HG02763 (cell line): ENCODE data around the gene ZNF575.
A peak's percentile ranks its signal among the peaks of the same experiment; 100 is the strongest.
"Not testable (repeated sequence)": the region's sequence is repeated elsewhere in the genome, so short reads cannot be mapped to it uniquely, and the experiment has no call there.

Experiments used
- ATAC-seq: cut with Tn5 transposase; IDR thresholded peaks from one replicate; pipeline ENCODE4 v1.9.1; 2021; ENCODE audit warnings: mild to moderate bottlenecking, moderate library complexity; ENCODE audit not compliant: unreplicated experiment

ZNF575 gene

GRCh38 chr19:43507880-43508279 lies 25.1 kb upstream of the ZNF575 start:
- ATAC-seq = no peak

GRCh38 chr19:43510713-43511112 lies 22.3 kb upstream of the ZNF575 start:
- ATAC-seq = no peak

- no peak for ATAC-seq
Measured at GRCh38 chr19:43511324-43511723, 21.7 kb upstream of the ZNF575 start.

- ATAC-seq = not testable (repeated sequence)
Measured at GRCh38 chr19:43512399-43512798, 20.6 kb upstream of the ZNF575 start.

- no peak for ATAC-seq
Measured at GRCh38 chr19:43518051-43518450, 14.9 kb upstream of the ZNF575 start.

GRCh38 chr19:43519436-43520088 lies 13.4 kb upstream of the ZNF575 start:
- ATAC-seq = no peak

- no peak for ATAC-seq
Measured at GRCh38 chr19:43522929-43523328, 10.1 kb upstream of the ZNF575 start.

- not testable (repeated sequence) for ATAC-seq
Measured at GRCh38 chr19:43523696-43524095, 9.3 kb upstream of the ZNF575 start.

GRCh38 chr19:43524922-43525835 lies 7.8 kb upstream of the ZNF575 start:
- ATAC-seq = no peak

- ATAC-seq = no peak
Measured at GRCh38 chr19:43525836-43526771, 6.9 kb upstream of the ZNF575 start.

- peak; percentile 79 for ATAC-seq
Measured at GRCh38 chr19:43526884-43527859, 5.8 kb upstream of the ZNF575 start, which contains the start of gene ETHE1. TSS of gene ETHE1 (minus strand) at chr19:43527201. CDS start at chr19:43527177, 24 bp downstream.

- no peak for ATAC-seq
Measured at GRCh38 chr19:43527860-43528622, 4.9 kb upstream of the ZNF575 start.

GRCh38 chr19:43532571-43532961 lies 422 bp upstream of the ZNF575 start:
- peak; percentile 17 for ATAC-seq

- no peak for ATAC-seq
Measured at GRCh38 chr19:43533546-43534304, 737 bp downstream of the ZNF575 start.

- ATAC-seq = no peak
Measured at GRCh38 chr19:43534305-43534815, 1.4 kb downstream of the ZNF575 start.

- no peak for ATAC-seq
Measured at GRCh38 chr19:43534816-43535761, 2.1 kb downstream of the ZNF575 start.

- ATAC-seq = no peak
Measured at GRCh38 chr19:43538922-43539321, 5.9 kb downstream of the ZNF575 start.
